ENCODE measurements around the gene SYTL1.
A peak's percentile ranks its signal among the peaks of the same experiment; 100 is the strongest.

Gene SYTL1, protein sequence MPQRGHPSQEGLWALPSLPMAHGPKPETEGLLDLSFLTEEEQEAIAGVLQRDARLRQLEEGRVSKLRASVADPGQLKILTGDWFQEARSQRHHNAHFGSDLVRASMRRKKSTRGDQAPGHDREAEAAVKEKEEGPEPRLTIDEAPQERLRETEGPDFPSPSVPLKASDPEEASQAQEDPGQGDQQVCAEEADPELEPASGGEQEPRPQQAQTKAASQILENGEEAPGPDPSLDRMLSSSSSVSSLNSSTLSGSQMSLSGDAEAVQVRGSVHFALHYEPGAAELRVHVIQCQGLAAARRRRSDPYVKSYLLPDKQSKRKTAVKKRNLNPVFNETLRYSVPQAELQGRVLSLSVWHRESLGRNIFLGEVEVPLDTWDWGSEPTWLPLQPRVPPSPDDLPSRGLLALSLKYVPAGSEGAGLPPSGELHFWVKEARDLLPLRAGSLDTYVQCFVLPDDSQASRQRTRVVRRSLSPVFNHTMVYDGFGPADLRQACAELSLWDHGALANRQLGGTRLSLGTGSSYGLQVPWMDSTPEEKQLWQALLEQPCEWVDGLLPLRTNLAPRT

DNA sequence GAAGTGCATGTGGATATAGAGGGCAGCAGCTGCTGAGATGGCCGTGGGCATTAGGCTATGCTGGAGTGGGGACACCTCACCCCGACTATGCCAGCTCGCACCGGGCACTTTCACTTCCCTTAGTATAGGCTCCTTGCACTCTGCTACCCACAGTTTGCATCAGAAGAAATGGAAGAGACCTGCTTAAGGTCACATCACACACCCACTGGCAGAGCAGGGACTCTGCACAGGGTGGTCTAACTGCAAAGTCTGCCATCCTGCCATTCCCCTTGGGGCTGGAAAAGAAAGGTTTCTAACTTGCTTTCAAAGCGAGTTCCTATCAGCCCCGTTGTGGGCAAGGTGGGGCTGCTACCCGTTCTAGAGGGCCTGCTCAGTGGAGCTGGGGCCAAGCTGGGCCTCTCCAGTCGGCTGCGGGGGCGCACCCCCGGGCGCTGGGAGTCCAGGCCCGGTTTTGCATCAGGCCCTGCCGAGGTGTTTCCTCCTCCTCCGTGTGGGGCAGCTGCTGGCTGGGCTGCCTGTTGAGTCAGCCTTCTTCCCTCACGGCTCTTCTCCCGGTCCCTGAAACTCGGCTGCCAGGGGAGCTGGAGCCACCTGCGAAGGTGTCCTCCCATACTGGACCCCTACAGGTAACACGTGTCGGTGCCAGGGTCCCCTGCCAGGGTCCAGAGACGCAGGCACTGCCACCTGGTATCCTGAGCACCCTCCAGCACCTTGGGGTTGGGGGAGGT is at the start of gene SYTL1:
TSS of gene SYTL1 (plus strand) at position 498 of the 728 bp plus-strand sequence. CDS start 3,313 bp downstream, outside the sequence.
- peak; percentile 52 to 57 for DNase-seq (ENCODE audit: low read depth in 2 of 2)

DNA sequence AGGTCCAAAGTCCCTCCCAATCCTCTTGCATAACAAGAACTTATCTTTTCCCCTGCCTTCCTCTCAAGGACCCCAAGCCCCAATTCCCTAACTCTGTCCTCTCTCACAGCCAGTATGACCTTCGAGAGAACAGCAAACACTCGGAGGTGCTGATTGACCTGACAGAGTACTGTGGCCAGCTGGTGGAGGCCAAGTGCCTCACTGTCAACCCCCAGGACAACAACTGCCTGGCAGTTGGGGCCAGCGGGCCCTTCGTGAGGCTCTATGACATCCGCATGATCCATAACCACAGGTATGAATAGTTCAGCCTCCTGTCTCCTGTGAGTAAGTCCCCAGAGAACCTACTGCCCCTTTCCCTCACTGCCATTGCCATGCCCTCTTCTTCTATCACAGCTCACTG is 49.7 kb upstream of the SYTL1 start:
- DNase-seq (ENCODE audit: low read depth in 2 of 2) = no peak

DNA sequence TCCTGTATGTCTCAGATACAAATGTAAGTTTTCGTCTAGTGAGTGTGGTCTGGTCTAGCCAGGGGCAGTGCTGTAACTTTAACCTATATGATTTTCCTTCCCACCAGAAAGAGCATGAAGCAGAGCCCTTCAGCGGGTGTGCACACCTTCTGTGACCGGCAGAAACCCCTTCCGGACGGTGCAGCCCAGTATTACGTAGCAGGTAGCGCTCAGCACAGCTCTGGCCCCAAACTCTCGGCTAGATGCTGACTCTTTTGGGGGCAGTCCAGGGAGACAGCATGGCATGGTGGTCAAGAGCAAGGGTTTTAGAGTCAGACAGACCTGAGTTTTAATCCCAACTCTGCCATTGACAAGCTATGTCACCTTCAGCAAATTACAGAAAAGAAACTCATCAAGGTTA is 47.9 kb upstream of the SYTL1 start:
- DNase-seq (ENCODE audit: low read depth in 2 of 2) = no peak

DNA sequence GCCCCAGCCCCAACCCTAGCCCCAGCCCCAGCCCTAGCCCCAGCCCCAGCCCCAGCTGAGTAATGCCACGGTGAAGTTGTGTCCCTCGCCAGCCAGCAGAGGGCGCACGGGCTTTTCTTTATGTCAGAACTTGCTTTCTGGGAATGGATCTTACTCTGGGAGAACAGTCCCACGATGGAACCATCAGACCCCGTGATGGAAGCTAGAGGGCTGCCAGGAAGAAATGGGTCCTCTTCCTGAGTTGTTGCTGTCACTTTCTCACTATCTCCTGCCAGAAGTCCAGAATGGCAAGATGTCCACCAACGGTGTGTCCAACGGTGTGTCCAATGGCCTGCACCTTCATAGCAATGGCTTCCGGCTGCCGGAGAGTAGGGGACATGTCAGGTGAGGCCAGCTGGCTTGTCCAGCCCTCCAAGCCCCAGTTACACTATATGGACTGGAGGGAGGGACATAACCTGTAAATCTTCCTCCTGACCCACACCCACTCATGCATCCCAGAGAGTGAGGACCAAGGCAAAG is 45.0 kb upstream of the SYTL1 start:
- DNase-seq (ENCODE audit: low read depth in 2 of 2) = peak; percentile 60 to 62

DNA sequence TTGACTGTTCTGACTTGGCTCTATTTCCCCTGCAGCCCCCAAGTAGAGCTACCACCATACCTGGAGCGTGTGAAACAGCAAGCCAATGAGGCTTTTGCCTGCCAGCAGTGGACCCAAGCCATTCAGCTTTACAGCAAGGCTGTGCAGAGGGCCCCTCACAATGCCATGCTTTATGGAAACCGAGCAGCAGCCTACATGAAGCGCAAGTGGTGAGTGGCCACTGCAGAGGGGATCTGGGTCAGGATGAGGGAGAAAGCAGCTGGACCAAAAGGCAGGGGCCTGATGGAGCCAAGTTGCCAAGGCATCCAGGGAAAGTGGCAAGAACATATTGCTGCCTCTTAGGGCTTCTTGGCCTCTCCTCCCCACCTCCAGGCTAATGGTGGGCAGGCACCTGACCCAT is 43.9 kb upstream of the SYTL1 start:
- no peak for DNase-seq (ENCODE audit: low read depth in 2 of 2)

DNA sequence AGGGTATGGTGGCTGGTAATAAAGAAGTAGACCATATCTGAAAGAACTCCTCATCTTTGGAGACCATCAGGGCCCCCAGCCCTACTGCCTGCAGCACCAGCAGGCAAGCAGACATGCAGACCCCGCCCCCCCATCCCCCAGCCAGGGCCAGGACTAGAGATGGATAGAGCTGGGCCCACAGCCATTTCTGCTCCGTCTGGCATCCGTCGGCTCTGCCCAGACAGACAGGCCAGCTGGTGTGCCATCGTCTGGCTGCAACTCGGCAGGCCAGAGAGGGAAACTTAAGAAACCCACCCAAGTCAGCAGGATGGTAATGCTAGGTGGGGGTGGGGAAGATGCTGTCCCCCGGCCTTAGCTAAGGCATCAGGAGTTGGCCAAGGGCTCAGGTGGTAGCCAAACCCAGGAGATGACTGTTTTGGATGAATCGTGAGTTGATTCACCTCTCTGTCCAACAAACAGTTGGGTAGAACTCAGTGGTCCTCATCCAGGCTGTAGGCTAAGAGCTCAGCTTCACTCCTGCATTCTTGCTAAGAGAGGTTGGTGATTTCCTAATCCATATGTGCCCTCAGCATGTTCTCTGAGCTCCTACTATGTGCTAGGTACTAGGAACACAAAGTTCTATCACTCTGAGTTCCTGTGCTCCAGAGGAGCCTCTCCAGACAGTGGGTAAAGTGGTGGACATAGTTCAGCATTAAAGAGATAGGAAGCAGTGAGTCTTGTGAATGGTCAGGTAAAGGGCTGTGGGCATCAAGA is 43.0 kb upstream of the SYTL1 start:
- no peak for DNase-seq (ENCODE audit: low read depth in 2 of 2)

DNA sequence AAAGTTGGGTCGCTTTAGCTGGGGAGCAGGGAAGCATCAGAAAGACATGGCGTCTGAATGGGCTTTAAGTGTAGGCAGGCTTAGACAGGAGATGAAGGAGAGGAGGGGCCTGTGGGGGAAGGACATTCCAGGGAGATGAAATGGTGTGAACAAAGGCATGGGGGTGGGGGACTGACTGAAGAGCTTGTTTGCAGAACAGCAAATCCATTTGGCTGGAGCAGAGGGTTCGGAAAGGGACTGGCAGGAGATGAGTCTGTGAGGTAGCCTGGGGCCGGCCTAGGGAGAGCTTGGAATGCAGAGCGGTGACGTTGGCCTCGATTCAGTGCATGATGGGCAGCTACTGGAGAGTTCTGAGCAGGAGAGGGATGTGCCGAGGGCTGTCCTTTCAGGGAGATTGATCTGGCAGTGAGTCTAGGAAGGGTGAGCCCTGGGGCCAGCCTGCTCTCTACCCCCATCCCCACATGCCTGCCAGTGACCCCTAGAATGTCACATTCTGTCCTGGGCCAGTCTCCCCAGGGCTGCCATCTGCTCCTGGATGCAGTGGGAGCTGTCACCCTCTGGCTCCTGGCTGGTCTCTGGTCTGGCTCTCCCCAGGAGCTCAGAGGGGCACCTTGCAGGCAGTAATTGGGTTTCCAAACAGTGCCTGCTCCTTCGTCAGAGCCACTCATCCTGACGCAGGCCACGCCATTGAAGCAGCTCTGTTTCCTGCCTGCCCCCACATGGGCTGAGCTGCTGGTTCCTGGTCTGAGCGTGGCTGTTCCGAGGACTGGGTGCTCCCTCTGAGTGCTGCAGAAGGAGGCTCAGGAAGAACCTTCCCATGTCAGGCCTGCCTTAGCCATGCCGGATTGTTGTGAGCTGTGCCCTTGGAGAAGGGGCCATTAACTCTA is 42.2 kb upstream of the SYTL1 start:
- no peak for DNase-seq (ENCODE audit: low read depth in 2 of 2)

DNA sequence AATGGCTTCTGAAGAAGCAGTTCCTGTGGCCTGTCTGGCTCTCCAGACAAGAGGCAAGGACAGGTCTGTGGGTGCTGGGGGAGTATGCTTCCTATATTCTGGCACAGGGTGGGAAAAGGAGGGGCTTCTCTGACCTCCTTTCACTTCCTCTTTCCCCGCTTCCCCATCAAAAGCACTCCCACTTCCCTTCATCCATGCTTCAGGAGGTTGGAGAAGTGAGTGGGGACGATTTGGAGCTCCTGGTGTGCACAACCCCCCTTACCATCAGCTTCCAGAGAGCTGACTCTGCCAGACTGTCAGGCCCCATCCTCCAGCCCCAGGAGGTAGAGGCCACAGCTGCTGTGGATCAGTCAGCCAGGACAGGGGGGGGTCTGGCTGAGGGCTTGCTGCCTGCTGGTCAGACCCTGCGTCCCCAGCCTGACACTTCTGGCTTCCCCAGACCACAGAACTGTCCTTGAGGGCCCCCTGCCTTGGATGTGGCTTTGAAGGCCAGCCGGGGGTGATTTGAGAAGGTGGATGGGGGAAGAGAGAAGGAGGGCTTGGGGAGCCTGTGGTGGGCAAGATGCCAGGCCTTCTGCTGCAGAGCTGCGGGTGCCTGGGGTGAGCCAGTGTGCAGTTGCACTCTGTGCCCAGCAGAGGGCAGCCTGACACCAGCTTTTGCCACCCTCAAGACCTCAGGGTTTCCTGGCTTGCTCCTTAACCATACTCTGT is 41.3 kb upstream of the SYTL1 start:
- DNase-seq (ENCODE audit: low read depth in 2 of 2) = peak; percentile 54 to 59

DNA sequence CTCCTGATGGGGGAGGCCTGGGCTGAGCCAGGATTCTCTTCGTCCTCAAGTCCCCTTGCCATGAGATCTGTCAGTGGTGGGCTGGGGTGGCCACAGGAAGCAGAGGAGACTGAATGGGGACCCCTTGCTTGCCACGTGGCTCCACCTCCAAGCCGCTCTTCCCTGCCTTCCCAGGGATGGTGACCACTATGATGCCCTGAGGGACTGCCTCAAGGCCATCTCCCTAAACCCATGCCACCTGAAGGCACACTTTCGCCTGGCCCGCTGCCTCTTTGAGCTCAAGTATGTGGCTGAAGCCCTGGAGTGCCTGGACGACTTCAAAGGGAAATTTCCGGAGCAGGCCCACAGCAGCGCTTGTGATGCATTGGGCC is 40.8 kb upstream of the SYTL1 start:
- no peak for DNase-seq (ENCODE audit: low read depth in 2 of 2)

DNA sequence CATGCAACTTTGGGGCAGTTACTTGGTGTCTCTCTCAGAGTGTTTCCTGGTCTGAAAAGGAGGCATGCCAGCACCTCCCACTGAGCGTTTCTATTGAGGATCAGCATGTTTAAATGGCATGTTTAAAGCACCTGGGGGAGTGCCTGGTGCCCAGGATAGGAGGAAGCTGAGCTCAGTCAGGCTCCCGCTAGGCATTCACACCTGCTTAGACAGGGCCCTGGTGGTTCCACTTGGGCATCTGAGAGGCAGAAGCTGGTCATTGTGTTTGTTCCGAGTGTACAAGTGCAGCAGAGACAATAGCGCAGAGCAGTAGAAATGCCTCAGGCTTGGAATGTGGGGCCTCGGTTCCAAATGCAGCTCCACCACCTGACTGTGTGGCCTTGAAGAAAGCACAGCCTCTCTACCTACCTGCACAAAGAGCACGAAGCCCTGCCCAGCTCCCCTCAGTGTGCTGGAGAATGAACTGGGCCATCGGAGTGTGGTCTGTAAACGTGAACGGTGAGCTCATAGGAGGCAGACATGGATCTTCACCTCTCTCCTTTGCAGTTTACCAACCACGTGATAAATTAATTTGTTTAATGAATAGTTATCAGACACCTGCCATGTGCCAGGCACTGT is 40.1 kb upstream of the SYTL1 start:
- DNase-seq (ENCODE audit: low read depth in 2 of 2) = no peak

DNA sequence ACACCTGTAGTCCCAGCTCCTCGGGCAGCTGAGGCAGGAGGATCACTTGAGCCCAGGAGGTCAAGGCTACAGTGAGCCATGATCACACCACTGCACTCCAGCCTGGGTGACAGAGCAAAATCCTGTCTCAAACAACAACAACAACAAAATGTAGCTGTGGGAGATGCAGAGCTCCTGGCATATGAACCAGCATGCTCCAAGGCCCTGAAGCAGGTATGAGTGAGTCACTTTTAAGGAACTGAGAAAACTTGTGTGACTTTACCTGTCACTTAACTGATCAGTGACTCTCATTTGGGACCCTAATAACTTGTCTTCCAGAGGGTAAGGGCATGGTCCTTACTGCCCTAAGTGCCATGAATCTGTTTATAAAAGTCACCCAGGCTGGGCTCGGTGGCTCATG is 39.2 kb upstream of the SYTL1 start:
- DNase-seq (ENCODE audit: low read depth in 2 of 2) = no peak

DNA sequence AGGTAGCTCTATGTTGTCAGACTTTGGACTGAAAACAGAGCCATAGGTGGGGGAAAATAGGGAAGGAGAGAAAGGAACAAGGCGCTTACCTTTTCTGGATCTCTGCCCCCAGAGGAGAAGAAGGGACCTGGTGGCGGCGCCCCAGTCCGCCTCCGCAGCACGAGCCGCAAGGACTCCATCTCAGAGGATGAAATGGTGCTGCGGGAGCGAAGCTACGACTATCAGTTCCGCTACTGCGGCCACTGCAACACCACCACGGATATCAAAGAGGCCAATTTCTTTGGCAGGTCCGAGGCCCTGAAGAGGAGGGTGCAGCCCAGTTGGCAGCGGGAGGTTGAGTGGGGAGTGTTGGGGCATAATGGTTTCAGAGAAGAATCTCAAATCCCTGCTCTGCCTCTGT is 38.3 kb upstream of the SYTL1 start:
- no peak for DNase-seq (ENCODE audit: low read depth in 2 of 2)

DNA sequence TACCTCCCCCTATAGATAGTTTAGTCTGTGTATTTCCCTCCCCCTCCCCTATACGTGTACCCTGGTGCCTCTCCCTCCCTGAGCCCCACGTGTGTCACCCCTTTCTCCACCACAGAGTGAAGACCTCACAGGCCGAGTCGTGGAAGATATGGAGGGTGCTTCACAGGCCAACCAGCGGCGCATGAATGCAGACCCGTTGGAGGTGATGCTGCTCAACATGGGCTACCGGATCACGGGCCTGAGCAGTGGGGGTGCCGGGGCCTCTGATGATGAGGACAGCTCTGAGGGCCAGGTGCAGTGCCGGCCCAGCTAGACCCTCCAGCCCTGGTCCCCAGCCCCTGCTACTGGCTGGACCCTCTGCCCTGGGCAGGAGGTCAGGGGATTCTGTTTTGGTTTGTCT is 35.8 kb upstream of the SYTL1 start:
- DNase-seq (ENCODE audit: low read depth in 2 of 2) = no peak

DNA sequence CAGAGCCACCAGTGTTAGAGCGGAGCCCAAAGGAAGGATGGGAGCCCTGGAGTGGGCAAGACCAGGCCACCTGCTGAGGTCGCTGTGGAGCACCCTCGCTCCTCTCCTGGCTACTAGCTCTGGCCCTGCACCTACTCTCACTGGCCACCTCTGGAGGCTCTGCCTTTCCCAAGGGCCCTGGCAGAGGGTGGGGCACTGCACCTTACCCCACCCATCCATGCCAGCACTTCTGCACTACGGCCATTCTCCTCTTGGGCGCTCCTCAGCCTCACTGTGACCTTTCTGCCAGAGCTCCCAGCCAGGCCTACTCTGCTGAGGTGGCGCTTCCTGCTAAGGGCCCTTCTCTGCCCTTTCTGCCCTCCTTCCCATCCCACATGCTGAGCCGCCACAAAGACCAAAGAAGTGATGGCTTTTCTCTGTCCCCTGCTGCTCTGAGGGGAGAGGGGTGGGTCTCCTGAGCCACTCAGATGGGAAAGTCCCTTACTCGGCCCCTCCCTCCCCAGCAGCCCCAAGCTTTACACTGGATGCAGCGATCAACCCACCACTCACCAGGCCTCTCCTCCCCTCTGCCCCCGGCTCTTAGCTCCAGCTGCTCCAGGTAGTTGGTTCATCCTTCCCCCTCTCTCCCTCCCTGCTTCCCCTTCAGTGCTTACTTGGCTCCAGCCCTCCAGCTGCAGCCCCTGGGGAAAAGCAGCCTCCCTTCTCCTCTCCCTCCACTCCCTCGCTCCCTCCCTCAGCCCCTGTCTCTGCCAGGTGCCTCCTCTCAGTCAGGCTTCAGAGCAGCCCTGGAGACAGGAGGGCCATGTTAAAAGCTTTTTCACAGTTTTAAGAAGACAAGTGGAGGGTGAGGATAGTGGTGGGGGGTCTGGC is 34.7 kb upstream of the SYTL1 start:
- no peak for DNase-seq (ENCODE audit: low read depth in 2 of 2)

DNA sequence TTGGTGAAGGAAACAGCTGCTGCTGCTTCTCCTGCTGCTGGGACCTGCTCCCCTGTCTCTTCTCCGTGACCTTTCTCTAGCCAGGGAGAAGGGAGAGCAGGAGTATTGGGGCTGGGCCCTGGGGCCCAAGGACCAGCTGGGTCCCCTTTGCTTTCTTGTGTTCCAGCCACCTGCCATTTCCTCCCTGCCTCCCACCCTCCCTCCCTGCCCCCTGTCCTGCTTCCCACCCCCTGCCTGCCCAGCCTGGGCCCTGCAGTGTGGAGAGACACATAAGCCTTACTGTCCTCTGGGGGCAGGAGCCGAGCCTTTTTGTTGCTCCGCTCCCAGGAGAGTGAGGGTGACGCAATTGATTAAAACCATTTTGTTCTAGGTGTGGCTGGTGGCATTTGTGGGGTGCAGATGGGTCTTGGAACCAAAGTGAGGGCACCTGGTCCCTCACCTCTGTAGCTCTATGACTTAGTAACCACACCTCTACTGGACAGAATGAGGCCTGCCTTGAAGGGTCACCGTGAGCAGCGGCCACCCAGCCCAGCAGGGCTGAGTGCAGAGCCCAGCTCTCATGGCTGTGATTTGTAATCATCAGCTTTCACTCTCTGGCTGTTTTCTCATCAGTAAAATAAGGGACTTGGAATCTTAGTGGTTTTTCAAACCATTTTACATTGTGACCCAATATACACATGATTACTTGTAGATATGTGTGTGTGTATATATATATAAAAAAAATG is 33.8 kb upstream of the SYTL1 start:
- DNase-seq (ENCODE audit: low read depth in 2 of 2) = no peak

DNA sequence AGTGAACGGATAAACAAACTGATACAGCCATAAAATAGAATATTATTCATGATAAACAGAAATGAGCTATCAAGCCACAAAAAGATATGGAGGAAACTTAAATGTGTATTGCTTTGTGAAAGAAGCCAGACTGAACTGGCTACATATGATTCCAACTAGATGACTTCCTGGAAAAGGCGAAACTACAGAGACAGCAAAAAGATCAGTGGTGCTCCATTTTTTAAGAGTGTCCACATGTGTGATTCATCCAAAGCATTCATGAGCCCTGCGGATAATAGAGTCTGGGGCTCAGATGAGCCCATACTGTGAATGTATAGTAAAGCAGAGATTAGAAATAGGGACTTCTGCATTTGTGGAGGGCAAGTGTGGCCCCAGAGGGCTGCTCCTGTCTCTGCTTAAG is 27.7 kb upstream of the SYTL1 start:
- DNase-seq (ENCODE audit: low read depth in 2 of 2) = no peak

DNA sequence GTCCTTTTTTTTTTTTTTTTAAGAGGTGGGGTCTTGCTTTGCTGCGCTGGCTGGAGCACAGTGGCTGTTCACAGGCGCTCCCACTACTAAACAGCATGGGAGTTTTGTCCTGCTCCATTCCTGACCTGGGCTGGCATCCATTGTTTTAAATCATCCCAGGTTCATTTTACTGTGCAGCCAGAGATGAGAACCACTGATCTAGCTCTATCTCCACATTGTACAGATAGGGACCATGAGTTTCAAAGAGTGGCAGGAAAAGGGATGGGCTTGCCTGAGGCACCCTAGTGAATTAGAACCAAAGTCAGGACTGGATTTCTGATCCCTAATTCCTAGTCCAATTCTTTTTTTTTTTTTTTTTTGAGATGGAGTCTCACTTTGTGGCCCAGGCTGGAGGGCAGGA is 27.1 kb upstream of the SYTL1 start:
- no peak for DNase-seq (ENCODE audit: low read depth in 2 of 2)

DNA sequence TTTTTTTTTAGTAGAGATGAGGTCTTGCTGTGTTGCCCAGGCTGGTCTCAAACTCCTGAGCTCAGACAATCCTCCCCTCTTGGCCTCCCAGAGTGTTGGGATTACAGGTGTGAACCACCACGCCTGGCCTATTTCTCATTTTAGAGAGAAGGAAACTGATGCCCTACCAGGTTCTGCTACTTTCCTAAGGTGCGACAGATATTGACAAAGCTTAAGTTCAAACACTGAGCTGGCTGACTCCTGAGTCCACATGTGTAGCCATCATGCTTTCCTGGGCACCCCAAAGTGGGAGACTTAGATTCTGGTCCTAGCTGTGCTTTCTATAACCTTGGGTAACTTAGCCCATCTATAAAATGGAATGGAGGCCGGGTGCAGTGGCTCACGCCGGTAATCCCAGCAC is 25.0 kb upstream of the SYTL1 start:
- DNase-seq (ENCODE audit: low read depth in 2 of 2) = no peak

All from stimulated activated CD8-positive, alpha-beta memory T cell treated with anti-CD3 and anti-CD28 coated beads, Interleukin-2, amount 100 ng/mL, for 48 hours (primary cell).